ENCODE data around the gene HOMER2. TPM values are rescaled to one million over a fixed set of nuclear protein-coding genes. Genes with fewer than 3 reads are reported as not detected.
A peak's percentile ranks its signal among the peaks of the same experiment; 100 is the strongest.

Gene HOMER2
- total and polyA plus RNA-seq, 2 of the 13 experiments (the other 11 are each of a cell fraction or from before 2014, with no cell fraction given) = 12.9 to 14.1 TPM

DNA sequence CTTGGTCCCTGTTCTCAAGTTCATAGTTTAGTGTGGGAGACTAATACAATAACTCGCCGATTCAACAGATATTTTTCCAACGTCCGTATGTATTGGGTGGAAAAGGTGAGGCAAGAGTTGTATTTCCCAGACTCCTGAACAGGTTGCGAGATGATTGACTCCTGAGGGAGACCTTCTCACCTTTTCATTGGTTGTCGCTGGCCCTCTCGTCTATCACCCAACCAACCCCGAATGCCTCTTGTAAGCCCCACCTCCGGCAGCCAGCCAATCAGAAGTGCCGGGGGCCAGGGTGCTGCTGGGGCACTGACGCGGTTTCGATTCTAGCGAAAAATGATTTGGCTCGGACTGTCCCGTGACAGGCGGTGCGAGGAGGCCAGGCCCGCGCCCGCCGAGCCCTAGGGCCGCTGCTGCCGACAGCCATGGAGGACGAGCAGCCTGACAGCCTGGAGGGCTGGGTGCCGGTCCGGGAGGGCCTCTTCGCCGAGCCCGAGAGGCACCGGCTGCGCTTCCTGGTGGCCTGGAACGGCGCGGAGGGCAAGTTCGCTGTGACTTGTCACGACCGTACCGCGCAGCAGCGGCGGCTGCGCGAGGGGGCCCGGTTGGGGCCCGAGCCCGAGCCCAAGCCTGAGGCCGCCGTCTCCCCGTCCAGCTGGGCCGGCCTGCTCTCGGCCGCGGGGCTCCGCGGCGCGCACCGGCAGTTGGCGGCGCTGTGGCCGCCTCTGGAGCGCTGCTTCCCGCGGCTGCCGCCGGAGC lies 143.0 kb downstream of the HOMER2 start, which contains the start of gene WHAMM (continued):
- TF ChIP-seq, protein P1, sequence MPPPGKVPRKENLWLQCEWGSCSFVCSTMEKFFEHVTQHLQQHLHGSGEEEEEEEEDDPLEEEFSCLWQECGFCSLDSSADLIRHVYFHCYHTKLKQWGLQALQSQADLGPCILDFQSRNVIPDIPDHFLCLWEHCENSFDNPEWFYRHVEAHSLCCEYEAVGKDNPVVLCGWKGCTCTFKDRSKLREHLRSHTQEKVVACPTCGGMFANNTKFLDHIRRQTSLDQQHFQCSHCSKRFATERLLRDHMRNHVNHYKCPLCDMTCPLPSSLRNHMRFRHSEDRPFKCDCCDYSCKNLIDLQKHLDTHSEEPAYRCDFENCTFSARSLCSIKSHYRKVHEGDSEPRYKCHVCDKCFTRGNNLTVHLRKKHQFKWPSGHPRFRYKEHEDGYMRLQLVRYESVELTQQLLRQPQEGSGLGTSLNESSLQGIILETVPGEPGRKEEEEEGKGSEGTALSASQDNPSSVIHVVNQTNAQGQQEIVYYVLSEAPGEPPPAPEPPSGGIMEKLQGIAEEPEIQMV (CRISPR knock-in tag; IDR thresholded peaks at IDR 0.05; ENCODE audit: low read depth) = peak; percentile 77; the same call in 1 of the 2 replicates
- no peak for TF ChIP-seq ZNF616 (CRISPR knock-in tag; IDR thresholded peaks at IDR 0.05; ENCODE audit: low read depth)
- no peak for TF ChIP-seq NCOA2 (CRISPR knock-in tag; IDR thresholded peaks at IDR 0.05)
- TF ChIP-seq MEF2D (CRISPR knock-in tag; IDR thresholded peaks at IDR 0.05) = no peak
- TF ChIP-seq, protein P2, sequence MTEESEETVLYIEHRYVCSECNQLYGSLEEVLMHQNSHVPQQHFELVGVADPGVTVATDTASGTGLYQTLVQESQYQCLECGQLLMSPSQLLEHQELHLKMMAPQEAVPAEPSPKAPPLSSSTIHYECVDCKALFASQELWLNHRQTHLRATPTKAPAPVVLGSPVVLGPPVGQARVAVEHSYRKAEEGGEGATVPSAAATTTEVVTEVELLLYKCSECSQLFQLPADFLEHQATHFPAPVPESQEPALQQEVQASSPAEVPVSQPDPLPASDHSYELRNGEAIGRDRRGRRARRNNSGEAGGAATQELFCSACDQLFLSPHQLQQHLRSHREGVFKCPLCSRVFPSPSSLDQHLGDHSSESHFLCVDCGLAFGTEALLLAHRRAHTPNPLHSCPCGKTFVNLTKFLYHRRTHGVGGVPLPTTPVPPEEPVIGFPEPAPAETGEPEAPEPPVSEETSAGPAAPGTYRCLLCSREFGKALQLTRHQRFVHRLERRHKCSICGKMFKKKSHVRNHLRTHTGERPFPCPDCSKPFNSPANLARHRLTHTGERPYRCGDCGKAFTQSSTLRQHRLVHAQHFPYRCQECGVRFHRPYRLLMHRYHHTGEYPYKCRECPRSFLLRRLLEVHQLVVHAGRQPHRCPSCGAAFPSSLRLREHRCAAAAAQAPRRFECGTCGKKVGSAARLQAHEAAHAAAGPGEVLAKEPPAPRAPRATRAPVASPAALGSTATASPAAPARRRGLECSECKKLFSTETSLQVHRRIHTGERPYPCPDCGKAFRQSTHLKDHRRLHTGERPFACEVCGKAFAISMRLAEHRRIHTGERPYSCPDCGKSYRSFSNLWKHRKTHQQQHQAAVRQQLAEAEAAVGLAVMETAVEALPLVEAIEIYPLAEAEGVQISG (CRISPR knock-in tag; IDR thresholded peaks at IDR 0.05) = peak; percentile 59
- peak; percentile 97 for TF ChIP-seq RFXAP (CRISPR knock-in tag; IDR thresholded peaks at IDR 0.05; ENCODE audit: borderline replicate concordance)
- no peak for TF ChIP-seq HNRNPUL1 (IDR thresholded peaks at IDR 0.05; ENCODE audit: low read depth, low read length)
- no peak for TF ChIP-seq ATF1 (CRISPR knock-in tag; IDR thresholded peaks at IDR 0.05)
- peak; percentile 49 for TF ChIP-seq BCL6 (CRISPR knock-in tag; IDR thresholded peaks at IDR 0.05)
- no peak for TF ChIP-seq ZNF317 (CRISPR knock-in tag; IDR thresholded peaks at IDR 0.05)
- no peak; the same call in 1 of the 2 replicates for TF ChIP-seq ZNF549 (CRISPR knock-in tag; IDR thresholded peaks at IDR 0.05)
- TF ChIP-seq HNRNPLL (IDR thresholded peaks at IDR 0.05; ENCODE audit: low read depth, low read length, poor library complexity, severe bottlenecking) = no peak
- TF ChIP-seq CCAR2 (optimal IDR thresholded peaks at IDR 0.05; ENCODE audit: low read depth, low read length) = no peak
- TF ChIP-seq, protein P3, sequence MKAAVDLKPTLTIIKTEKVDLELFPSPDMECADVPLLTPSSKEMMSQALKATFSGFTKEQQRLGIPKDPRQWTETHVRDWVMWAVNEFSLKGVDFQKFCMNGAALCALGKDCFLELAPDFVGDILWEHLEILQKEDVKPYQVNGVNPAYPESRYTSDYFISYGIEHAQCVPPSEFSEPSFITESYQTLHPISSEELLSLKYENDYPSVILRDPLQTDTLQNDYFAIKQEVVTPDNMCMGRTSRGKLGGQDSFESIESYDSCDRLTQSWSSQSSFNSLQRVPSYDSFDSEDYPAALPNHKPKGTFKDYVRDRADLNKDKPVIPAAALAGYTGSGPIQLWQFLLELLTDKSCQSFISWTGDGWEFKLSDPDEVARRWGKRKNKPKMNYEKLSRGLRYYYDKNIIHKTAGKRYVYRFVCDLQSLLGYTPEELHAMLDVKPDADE (CRISPR knock-in tag; IDR thresholded peaks at IDR 0.05) = no peak
- peak; percentile 20; the same call in 1 of the 2 replicates for TF ChIP-seq NR2C2 (CRISPR knock-in tag; IDR thresholded peaks at IDR 0.05; ENCODE audit: borderline replicate concordance)
- peak; percentile 11; the same call in 1 of the 2 replicates for TF ChIP-seq MAZ (IDR thresholded peaks at IDR 0.05; ENCODE audit: borderline replicate concordance, low read depth, low read length)
- TF ChIP-seq MAZ (CRISPR knock-in tag; IDR thresholded peaks at IDR 0.05; ENCODE audit: low read depth) = peak; percentile 59; the same call in 1 of the 2 replicates
- TF ChIP-seq, protein P4, sequence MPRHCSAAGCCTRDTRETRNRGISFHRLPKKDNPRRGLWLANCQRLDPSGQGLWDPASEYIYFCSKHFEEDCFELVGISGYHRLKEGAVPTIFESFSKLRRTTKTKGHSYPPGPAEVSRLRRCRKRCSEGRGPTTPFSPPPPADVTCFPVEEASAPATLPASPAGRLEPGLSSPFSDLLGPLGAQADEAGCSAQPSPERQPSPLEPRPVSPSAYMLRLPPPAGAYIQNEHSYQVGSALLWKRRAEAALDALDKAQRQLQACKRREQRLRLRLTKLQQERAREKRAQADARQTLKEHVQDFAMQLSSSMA (CRISPR knock-in tag; IDR thresholded peaks at IDR 0.05) = no peak
- TF ChIP-seq ZNF441 (CRISPR knock-in tag; IDR thresholded peaks at IDR 0.05; ENCODE audit: borderline replicate concordance) = no peak
- no peak for TF ChIP-seq ZNF816 (CRISPR knock-in tag; IDR thresholded peaks at IDR 0.05; ENCODE audit: borderline replicate concordance)
- TF ChIP-seq SAP130 (CRISPR knock-in tag; IDR thresholded peaks at IDR 0.05; ENCODE audit: low read depth) = peak; percentile 86
- no peak for TF ChIP-seq ZNF720 (CRISPR knock-in tag; IDR thresholded peaks at IDR 0.05)
- TF ChIP-seq NONO (IDR thresholded peaks at IDR 0.05) = no peak
- TF ChIP-seq NONO (CRISPR knock-in tag; conservative IDR thresholded peaks at IDR 0.05) = no peak
- TF ChIP-seq SMAD3 (CRISPR knock-in tag; IDR thresholded peaks at IDR 0.05) = no peak
- no peak for TF ChIP-seq SYNCRIP (IDR thresholded peaks at IDR 0.05; ENCODE audit: insufficient read depth, low read depth, low read length)
